PC-3 (cell line): Measurements from ENCODE around the gene DCAF8L1. TPM values are rescaled to one million over a fixed set of nuclear protein-coding genes. Genes with fewer than 3 reads are reported as not detected.
"Not testable (repeated sequence)": the region's sequence is repeated elsewhere in the genome, so short reads cannot be mapped to it uniquely, and the experiment has no call there.

Experiments
- ATAC-seq: fragments of 200-7000 bp; cut with Tn5 transposase; 2 replicates; pipeline ENCODE4 v1.9.1; 2020; ENCODE audit warnings: mild to moderate bottlenecking, moderate library complexity
- BruUV-seq: library from RNA; stranded (reverse); fragments of 400-500 nt; replicated peaks from 2 replicates; lab custom pipeline; 2021; lab: Mats Ljungman, UMichigan
- CTCF ChIA-PET: fragments of 300-600 bp; sonication (Branson Sonifier 250); formaldehyde crosslinking; loops from one replicate; lab custom pipeline; 2022; ENCODE audit warnings: antibody characterized with exemption; lab: Charles Lee
- POLR2A ChIA-PET: fragments of 300-600 bp; sonication (Branson Sonifier 250); formaldehyde crosslinking; loops from one replicate; lab custom pipeline; 2022; ENCODE audit warnings: antibody characterized with exemption; ENCODE audit not compliant: unreplicated experiment; lab: Charles Lee
- DNase-seq: peaks from one replicate; pipeline ENCODE4 v3.0.0-alpha.2; 2015
- H2AFZ ChIP-seq: fragments of 300-600 bp; sonication (generic); 2 replicates; pipeline ENCODE4 v1.6.0; 2016; ENCODE audit warnings: antibody characterized with exemption, low read length
- H3F3A ChIP-seq: fragments of 300-600 bp; sonication (generic); one replicate; pipeline ENCODE4 v1.6.0; 2017; ENCODE audit warnings: antibody characterized with exemption, low read length, control low read depth, mild to moderate bottlenecking; ENCODE audit not compliant: unreplicated experiment
- H3K27ac ChIP-seq: fragments of 300-600 bp; sonication (generic); 2 replicates; pipeline ENCODE4 v1.5.1; 2016; ENCODE audit warnings: mild to moderate bottlenecking, low read length
- H3K27me3 ChIP-seq: fragments of 300-600 bp; sonication (generic); 2 replicates; pipeline ENCODE4 v1.6.1; 2016; ENCODE audit warnings: low read length, mixed read lengths
- H3K36me3 ChIP-seq: fragments of 300-600 bp; sonication (generic); 2 replicates; pipeline ENCODE4 v1.6.1; 2016; ENCODE audit warnings: low read depth, mixed run types, low read length, mixed read lengths
- H3K4me1 ChIP-seq: fragments of 300-600 bp; sonication (generic); 2 replicates; pipeline ENCODE4 v1.5.1; 2016; ENCODE audit warnings: low read length; ENCODE audit not compliant: insufficient read depth
- H3K4me2 ChIP-seq: fragments of 300-600 bp; sonication (generic); 2 replicates; pipeline ENCODE4 v1.6.0; 2016; ENCODE audit warnings: low read length
- H3K4me3 ChIP-seq: fragments of 300-600 bp; sonication (generic); 2 replicates; pipeline ENCODE4 v1.5.1; 2016; ENCODE audit warnings: mild to moderate bottlenecking, low read length, mixed read lengths
- H3K79me2 ChIP-seq: fragments of 300-600 bp; sonication (generic); 2 replicates; pipeline ENCODE4 v1.6.1; 2017; ENCODE audit warnings: low read length, mixed read lengths
- H3K9ac ChIP-seq: fragments of 300-600 bp; sonication (generic); 2 replicates; pipeline ENCODE4 v1.6.0; 2016; ENCODE audit warnings: mild to moderate bottlenecking, low read length
- H3K9me2 ChIP-seq: fragments of 300-600 bp; sonication (generic); replicated peaks from 2 replicates; pipeline ENCODE4 v1.6.1; 2016; ENCODE audit warnings: mixed run types, low read length, mixed read lengths
- H3K9me3 ChIP-seq: fragments of 300-600 bp; sonication (generic); 2 replicates; pipeline ENCODE4 v1.6.1; 2016; ENCODE audit warnings: low read length, mixed read lengths
- H4K20me1 ChIP-seq: fragments of 300-600 bp; sonication (generic); 2 replicates; pipeline ENCODE4 v1.6.1; 2016; ENCODE audit warnings: low read length, mixed read lengths
- CTCF ChIP-seq: fragments of 300-600 bp; sonication (generic); conservative IDR thresholded peaks from 2 replicates; pipeline ENCODE4 v1.5.1; 2017; ENCODE audit warnings: antibody characterized with exemption, low read depth, mild to moderate bottlenecking, low read length
- EZH2 ChIP-seq: fragments of 300-600 bp; sonication (generic); IDR thresholded peaks from one replicate; pipeline ENCODE4 v1.6.1; 2017; ENCODE audit warnings: antibody characterized with exemption, mild to moderate bottlenecking, low read length; ENCODE audit not compliant: unreplicated experiment
- EZH2phosphoT487 ChIP-seq: fragments of 300-600 bp; sonication (generic); IDR thresholded peaks from 2 replicates; pipeline ENCODE4 v1.6.1; 2018; ENCODE audit warnings: mild to moderate bottlenecking, antibody characterized with exemption, low read length, borderline replicate concordance
- intact Hi-C: fragments of 100-400 bp; cut with micrococcal nuclease; formaldehyde crosslinking; loops from 2 replicates; pipeline ENCODE4 v1.9.0; 2023
- total RNA-seq: library from RNA; depleted of rRNA; stranded (reverse); fragments of >200 nt; gene quantifications from 2 replicates; pipeline ENCODE4 v1.2.3, GENCODE V29; 2014

Gene DCAF8L1
- total RNA-seq, 1 experiment from 2014 or later: not detected

- Histone ChIP-seq H3K79me2 (no peaks in the 10 kb centered on the region), H3K27ac (peak overlapping the region; percentile 67), H4K20me1 (no peaks in the 10 kb centered on the region), H2AFZ (no peak overlapping the region), H3K9me2 (no peaks in the 10 kb centered on the region), H3K4me2 (peak overlapping the region; percentile 53), H3K4me3 (no peak overlapping the region), H3K36me3 (no peaks in the 10 kb centered on the region), H3F3A (no peaks in the 10 kb centered on the region), H3K27me3 (no peaks in the 10 kb centered on the region), H3K4me1 (peaks cover 26% of the 10 kb centered on the region), H3K9me3 (no peaks in the 10 kb centered on the region), H3K9ac (0 out of 2 replicates have a peak overlapping the region, but pooled peaks have one; percentile 18)
- ATAC-seq (peak; percentile 86), DNase-seq (peak; percentile 62)
- CTCF ChIA-PET: interaction anchor here (0.6 kb wide), 1 partner anchor 284 kb away, joined by 3 read pairs; no protein-coding TSS in a partner anchor
- intact Hi-C loops: loop anchor here (10.0 kb wide), 1 partner anchor 428 kb away; no protein-coding TSS in a partner anchor
- POLR2A ChIA-PET: no interaction called here
- TF ChIP-seq CTCF: no peak
- TF ChIP-seq EZH2: no peak
- TF ChIP-seq EZH2phosphoT487: no peak
- BruUV-seq: no TSS peak
These were observed 14.8 kb downstream of the DCAF8L1 start for GRCh38 chrX:27966492-27966891.

- CTCF ChIA-PET, BruUV-seq, H3K27me3 ChIP-seq, H3K36me3 ChIP-seq, DNase-seq, H3K79me2 ChIP-seq, ATAC-seq, H3K4me3 ChIP-seq, H4K20me1 ChIP-seq, H3K27ac ChIP-seq, H3K9me2 ChIP-seq, H3K4me2 ChIP-seq, H3K9ac ChIP-seq, H3F3A ChIP-seq, H3K9me3 ChIP-seq, POLR2A ChIA-PET, H2AFZ ChIP-seq: not testable (repeated sequence)
- peaks cover 26% of the 10 kb centered on the region for H3K4me1 ChIP-seq
- intact Hi-C loops: loop anchor here (10.0 kb wide), 1 partner anchor 429 kb away; no protein-coding TSS in a partner anchor
These were observed 15.9 kb downstream of the DCAF8L1 start for GRCh38 chrX:27965348-27965747.

- Histone ChIP-seq H4K20me1 (no peaks in the 10 kb centered on the region), H3F3A (no peaks in the 10 kb centered on the region), H3K79me2 (no peaks in the 10 kb centered on the region), H3K9me2 (no peaks in the 10 kb centered on the region), H3K9ac (no peak overlapping the region), H3K4me1 (peaks cover 26% of the 10 kb centered on the region), H3K36me3 (no peaks in the 10 kb centered on the region), H3K27ac (no peak overlapping the region; the same call in 1 of the 2 replicates), H2AFZ (no peak overlapping the region), H3K4me2 (no peak overlapping the region), H3K9me3 (no peaks in the 10 kb centered on the region), H3K27me3 (no peaks in the 10 kb centered on the region), H3K4me3 (no peak overlapping the region)
- intact Hi-C loops: loop anchor here (10.0 kb wide), 1 partner anchor 430 kb away; no protein-coding TSS in a partner anchor
- ATAC-seq (no peak; the same call in 1 of the 2 replicates), DNase-seq (peak; percentile 36)
- ChIA-PET CTCF (no interaction called here), POLR2A (no interaction called here)
- TF ChIP-seq EZH2 (no peak), EZH2phosphoT487 (no peak), CTCF (no peak)
- BruUV-seq: no TSS peak
These were observed 16.8 kb downstream of the DCAF8L1 start for GRCh38 chrX:27964432-27964831.

GRCh38 chrX:27960410-27960809 lies 20.8 kb downstream of the DCAF8L1 start:
- H3K9me3 ChIP-seq, H3K27me3 ChIP-seq, H4K20me1 ChIP-seq, H3K27ac ChIP-seq, H3K9me2 ChIP-seq, H3K79me2 ChIP-seq, H3K36me3 ChIP-seq, DNase-seq, H3F3A ChIP-seq, BruUV-seq, H3K4me3 ChIP-seq, H3K9ac ChIP-seq, H3K4me2 ChIP-seq, POLR2A ChIA-PET, H2AFZ ChIP-seq, CTCF ChIA-PET, ATAC-seq, H3K4me1 ChIP-seq: not testable (repeated sequence)
- intact Hi-C loops: loop anchor here (10.0 kb wide), 1 partner anchor 434 kb away; no protein-coding TSS in a partner anchor
